Endothelial cell (in vitro differentiated cells): ENCODE measurements around the gene TAF11. TPM values are rescaled to one million over a fixed set of nuclear protein-coding genes. Genes with fewer than 3 reads are reported as not detected.

Source experiments
- DNase-seq: peaks from one replicate; pipeline ENCODE4 v3.0.0; 2021; ENCODE audit warnings: low spot score
- H3K27ac Mint-ChIP-seq: one replicate; pipeline ENCODE4 v1.8.0; 2021; ENCODE audit warnings: mixed read lengths, inconsistent platforms; ENCODE audit not compliant: unreplicated experiment
- H3K27me3 Mint-ChIP-seq: one replicate; pipeline ENCODE4 v1.8.0; 2021; ENCODE audit warnings: mild to moderate bottlenecking, moderate library complexity, mixed read lengths, inconsistent platforms; ENCODE audit not compliant: unreplicated experiment
- H3K36me3 Mint-ChIP-seq: one replicate; pipeline ENCODE4 v1.8.0; 2021; ENCODE audit warnings: mild to moderate bottlenecking, low read depth, mixed read lengths, inconsistent platforms; ENCODE audit not compliant: unreplicated experiment
- H3K4me1 Mint-ChIP-seq: one replicate; pipeline ENCODE4 v1.8.0; 2021; ENCODE audit warnings: mild to moderate bottlenecking, mixed read lengths, inconsistent platforms; ENCODE audit not compliant: unreplicated experiment
- H3K4me3 Mint-ChIP-seq: one replicate; pipeline ENCODE4 v1.8.0; 2021; ENCODE audit warnings: mild to moderate bottlenecking, mixed read lengths, inconsistent platforms; ENCODE audit not compliant: unreplicated experiment
- H3K9me3 Mint-ChIP-seq: one replicate; pipeline ENCODE4 v1.8.0; 2021; ENCODE audit warnings: mixed read lengths, inconsistent platforms; ENCODE audit not compliant: unreplicated experiment
- total RNA-seq: library from RNA; stranded (reverse); fragmentation: NEBNext Ultra II Directional; extraction: Animal tissue kit (Norgen Biotek cat#: 25700); gene quantifications from one replicate; pipeline ENCODE4 v1.2.1, GENCODE V29; 2021; ENCODE audit not compliant: unreplicated experiment
- TF ChIP-seq, protein P1 (sequence below): fragments of 200-600 bp; sonication (generic); IDR thresholded peaks from one replicate; pipeline ENCODE4 v1.5.0; 2021; ENCODE audit warnings: antibody characterized with exemption; ENCODE audit not compliant: unreplicated experiment

The TAF11 gene
- total RNA-seq, 1 donor from 2014 or later = 45.9 TPM

DNA sequence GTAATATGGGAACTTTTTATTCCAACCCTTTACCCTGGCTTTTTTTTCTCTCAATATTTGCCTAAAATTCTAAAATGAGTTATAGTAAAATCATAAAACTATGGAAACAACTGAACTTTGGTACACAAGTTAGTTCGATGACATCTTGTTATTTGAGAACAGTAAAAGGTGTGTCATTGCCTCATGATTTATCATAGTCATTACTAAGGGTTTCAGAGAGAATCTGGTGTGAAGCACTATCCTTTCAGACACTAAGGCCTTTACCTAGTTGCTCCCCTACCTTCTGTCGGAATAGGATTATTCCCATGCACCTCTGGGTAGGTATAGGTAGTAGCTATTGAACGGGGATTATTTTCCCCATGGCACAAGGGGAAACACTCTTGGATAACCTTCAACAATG, 11.4 kb downstream of the TAF11 start:
- Mint-ChIP-seq H3K4me1 (peaks cover 4% of the 10 kb centered on the region), H3K9me3 (no peaks in the 10 kb centered on the region), H3K36me3 (peaks cover 18% of the 10 kb centered on the region), H3K27me3 (no peaks in the 10 kb centered on the region), H3K27ac (peak overlapping the region; percentile 67), H3K4me3 (no peak overlapping the region)
- TF ChIP-seq, protein P1, sequence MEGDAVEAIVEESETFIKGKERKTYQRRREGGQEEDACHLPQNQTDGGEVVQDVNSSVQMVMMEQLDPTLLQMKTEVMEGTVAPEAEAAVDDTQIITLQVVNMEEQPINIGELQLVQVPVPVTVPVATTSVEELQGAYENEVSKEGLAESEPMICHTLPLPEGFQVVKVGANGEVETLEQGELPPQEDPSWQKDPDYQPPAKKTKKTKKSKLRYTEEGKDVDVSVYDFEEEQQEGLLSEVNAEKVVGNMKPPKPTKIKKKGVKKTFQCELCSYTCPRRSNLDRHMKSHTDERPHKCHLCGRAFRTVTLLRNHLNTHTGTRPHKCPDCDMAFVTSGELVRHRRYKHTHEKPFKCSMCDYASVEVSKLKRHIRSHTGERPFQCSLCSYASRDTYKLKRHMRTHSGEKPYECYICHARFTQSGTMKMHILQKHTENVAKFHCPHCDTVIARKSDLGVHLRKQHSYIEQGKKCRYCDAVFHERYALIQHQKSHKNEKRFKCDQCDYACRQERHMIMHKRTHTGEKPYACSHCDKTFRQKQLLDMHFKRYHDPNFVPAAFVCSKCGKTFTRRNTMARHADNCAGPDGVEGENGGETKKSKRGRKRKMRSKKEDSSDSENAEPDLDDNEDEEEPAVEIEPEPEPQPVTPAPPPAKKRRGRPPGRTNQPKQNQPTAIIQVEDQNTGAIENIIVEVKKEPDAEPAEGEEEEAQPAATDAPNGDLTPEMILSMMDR = no peak
- no peak for DNase-seq

DNA sequence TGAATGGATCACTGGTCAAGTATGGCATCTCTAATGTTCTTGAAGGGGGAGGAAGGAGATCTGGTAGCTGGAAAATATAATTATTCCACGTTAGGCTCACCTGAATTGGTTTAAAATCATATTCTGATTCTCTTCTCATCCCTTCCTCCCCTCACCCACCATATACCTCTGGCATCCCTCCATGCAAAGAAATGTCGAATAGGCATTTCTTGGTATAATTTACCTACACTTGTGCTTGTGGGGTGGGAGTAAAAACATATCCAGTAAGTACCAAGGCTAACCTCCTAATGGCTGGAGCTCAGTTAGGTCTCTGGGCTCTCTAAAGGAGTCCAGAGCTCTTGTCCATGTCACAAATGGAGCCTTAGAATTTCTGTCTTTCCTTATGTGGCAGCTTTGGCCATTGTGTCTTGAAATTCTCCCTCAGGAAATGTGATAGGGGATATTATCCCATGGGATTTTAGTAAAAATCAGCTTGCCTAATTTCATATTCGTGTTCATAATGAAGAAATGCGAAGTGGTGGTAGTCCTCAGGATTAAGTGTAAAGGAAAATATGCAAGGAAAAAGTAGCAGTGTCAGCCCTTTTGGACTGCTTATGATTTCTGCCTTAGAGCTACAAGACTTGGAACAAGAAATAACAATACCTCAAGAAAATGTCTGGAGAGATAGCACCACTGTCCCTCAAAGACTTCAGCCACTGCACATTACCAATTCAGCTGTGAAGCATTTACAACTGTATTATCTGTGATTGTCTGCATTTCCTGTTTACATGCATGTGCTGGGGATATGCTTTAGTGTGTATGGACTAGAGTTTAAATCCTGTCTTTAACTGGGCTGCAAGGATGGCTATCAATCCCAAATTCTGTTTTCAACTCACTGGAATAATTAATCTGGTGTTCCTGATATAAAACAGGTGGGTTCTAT, 12.3 kb downstream of the TAF11 start:
- H3K36me3 Mint-ChIP-seq = peaks cover 24% of the 10 kb centered on the region
- DNase-seq = no peak
- H3K4me3 Mint-ChIP-seq = no peak overlapping the region
- peak overlapping the region; percentile 67 for H3K27ac Mint-ChIP-seq
- H3K9me3 Mint-ChIP-seq = no peaks in the 10 kb centered on the region
- peaks cover 4% of the 10 kb centered on the region for H3K4me1 Mint-ChIP-seq
- H3K27me3 Mint-ChIP-seq = no peaks in the 10 kb centered on the region
- TF ChIP-seq, protein P1 = no peak

DNA sequence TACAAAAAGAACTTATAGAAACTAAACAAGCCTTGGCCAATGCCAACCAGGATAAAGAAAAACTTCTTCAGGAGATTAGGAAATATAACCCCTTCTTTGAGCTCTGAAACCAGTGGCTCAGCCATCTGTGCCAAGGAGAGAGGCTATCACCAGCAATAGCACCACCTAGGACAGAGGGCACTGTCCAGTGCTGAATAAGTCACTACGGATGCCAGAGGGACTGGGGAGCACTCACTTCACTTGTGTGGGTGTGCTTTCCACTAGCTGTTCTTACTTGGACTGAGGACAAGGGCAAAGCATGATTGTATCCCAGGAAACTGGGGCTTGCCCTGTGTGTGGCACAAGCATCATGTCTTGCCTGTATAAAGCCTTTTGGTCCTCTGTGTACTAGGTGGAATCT, 15.5 kb downstream of the TAF11 start:
- no peaks in the 10 kb centered on the region for H3K9me3 Mint-ChIP-seq
- no peak overlapping the region for H3K4me3 Mint-ChIP-seq
- no peak for DNase-seq
- H3K4me1 Mint-ChIP-seq = peaks cover 4% of the 10 kb centered on the region
- TF ChIP-seq, protein P1 = no peak
- peaks cover 1% of the 10 kb centered on the region for H3K27me3 Mint-ChIP-seq
- H3K36me3 Mint-ChIP-seq = peaks cover 17% of the 10 kb centered on the region
- no peak overlapping the region for H3K27ac Mint-ChIP-seq

DNA sequence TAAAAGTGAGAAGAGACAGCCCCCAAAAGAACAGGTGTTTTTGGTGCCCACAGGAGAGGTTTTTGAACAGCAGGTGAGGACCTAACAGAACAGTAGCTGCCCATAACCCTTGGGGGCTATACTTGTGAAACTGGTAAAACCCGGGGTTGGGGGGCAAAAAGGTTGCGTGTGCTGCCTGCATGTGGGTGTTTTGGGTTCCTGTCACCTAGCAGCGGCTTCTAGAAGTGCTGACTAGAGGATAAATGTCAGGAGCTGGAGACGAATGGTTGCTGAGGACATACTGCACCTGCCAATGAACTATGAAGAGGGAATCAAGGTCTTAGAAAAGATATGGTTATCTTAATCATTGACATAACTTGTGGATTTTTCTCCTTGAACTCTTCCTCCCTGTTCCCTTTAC, 16.0 kb downstream of the TAF11 start:
- Mint-ChIP-seq H3K36me3 (peaks cover 15% of the 10 kb centered on the region), H3K27ac (no peak overlapping the region), H3K4me1 (peaks cover 8% of the 10 kb centered on the region), H3K9me3 (no peaks in the 10 kb centered on the region), H3K27me3 (peaks cover 1% of the 10 kb centered on the region), H3K4me3 (no peak overlapping the region)
- TF ChIP-seq, protein P1 = no peak
- DNase-seq = no peak

DNA sequence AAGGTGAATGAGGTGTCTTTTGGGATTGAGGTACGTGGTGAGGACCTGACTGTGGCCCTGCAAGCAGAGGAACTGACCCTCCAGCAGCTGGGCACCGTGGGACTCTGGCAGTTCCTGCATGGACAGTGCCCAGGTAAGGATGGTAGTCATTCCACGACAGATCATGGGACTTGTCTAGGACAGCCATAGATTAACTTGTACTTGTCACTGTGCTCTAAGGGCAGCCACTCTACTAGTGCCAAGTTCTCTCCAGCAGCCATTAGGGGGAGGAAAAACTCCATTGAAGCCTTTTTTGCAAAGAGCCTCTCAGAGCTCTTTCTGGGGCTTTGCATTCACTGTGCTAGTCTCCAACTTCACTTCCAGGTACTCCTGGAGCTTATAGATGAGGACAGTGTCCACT, 20.4 kb downstream of the TAF11 start:
- no peak for DNase-seq
- Mint-ChIP-seq H3K4me1 (peaks cover 31% of the 10 kb centered on the region), H3K9me3 (no peaks in the 10 kb centered on the region), H3K4me3 (no peak overlapping the region), H3K27ac (peak overlapping the region; percentile 24), H3K27me3 (peaks cover 4% of the 10 kb centered on the region), H3K36me3 (peaks cover 6% of the 10 kb centered on the region)
- TF ChIP-seq, protein P1 = no peak
